GM18861 (cell line): ENCODE data around the gene CTDNEP1.
A peak's percentile ranks its signal among the peaks of the same experiment; 100 is the strongest.

Experiments
- ATAC-seq: cut with Tn5 transposase; IDR thresholded peaks from one replicate; pipeline ENCODE4 v1.9.1; 2021; ENCODE audit not compliant: unreplicated experiment

The CTDNEP1 gene

GRCh38 chr17:7232114-7232513 is 19.4 kb downstream of the CTDNEP1 start:
- ATAC-seq = no peak

GRCh38 chr17:7229504-7229903 is 22.0 kb downstream of the CTDNEP1 start:
- ATAC-seq = no peak

GRCh38 chr17:7228920-7229319 is 22.6 kb downstream of the CTDNEP1 start:
- no peak for ATAC-seq

- ATAC-seq = no peak
Observed at GRCh38 chr17:7226721-7227710, 24.5 kb downstream of the CTDNEP1 start.

GRCh38 chr17:7225711-7226331 is 25.7 kb downstream of the CTDNEP1 start:
- no peak for ATAC-seq

GRCh38 chr17:7224661-7225111 is 26.8 kb downstream of the CTDNEP1 start:
- no peak for ATAC-seq

GRCh38 chr17:7224110-7224509 is 27.4 kb downstream of the CTDNEP1 start:
- no peak for ATAC-seq

GRCh38 chr17:7223375-7223774 is 28.2 kb downstream of the CTDNEP1 start:
- no peak for ATAC-seq

GRCh38 chr17:7222972-7223292 is 28.6 kb downstream of the CTDNEP1 start:
- no peak for ATAC-seq

GRCh38 chr17:7222093-7222971 is 29.2 kb downstream of the CTDNEP1 start:
- ATAC-seq = no peak

- ATAC-seq = no peak
Observed at GRCh38 chr17:7221278-7222092, 30.0 kb downstream of the CTDNEP1 start.

GRCh38 chr17:7220593-7221277 is 30.8 kb downstream of the CTDNEP1 start:
- no peak for ATAC-seq

GRCh38 chr17:7219812-7220592 is 31.5 kb downstream of the CTDNEP1 start, which contains the start of the genes ACADVL and DLG4:
Gene ACADVL, plus strand, starts transcription at chr17:7219938. Its CDS starts 47 bp downstream, at chr17:7219985.
Gene DLG4, minus strand, starts transcription at chr17:7219836.
- peak; percentile 40 for ATAC-seq

GRCh38 chr17:7219229-7219811 is 32.2 kb downstream of the CTDNEP1 start:
- no peak for ATAC-seq

GRCh38 chr17:7218758-7219157 is 32.8 kb downstream of the CTDNEP1 start:
- ATAC-seq = no peak

GRCh38 chr17:7218166-7218565 is 33.4 kb downstream of the CTDNEP1 start:
- no peak for ATAC-seq

GRCh38 chr17:7217113-7217987 is 34.2 kb downstream of the CTDNEP1 start:
- ATAC-seq = no peak
